ENCODE data around the gene ACTA1.

- no peak for TF ChIP-seq POLR2AphosphoS5 (IDR thresholded peaks at IDR 0.05)
- no peak for TF ChIP-seq CTCF (IDR thresholded peaks at IDR 0.05)
- TF ChIP-seq POLR2A (IDR thresholded peaks at IDR 0.05) = no peak
Measured at GRCh38 chr1:229396585-229397206, 37.2 kb downstream of the ACTA1 start.
